Immature natural killer cell (primary cell): ENCODE results near the gene TMEM44. TPM values are rescaled to one million over a fixed set of nuclear protein-coding genes. Genes with fewer than 3 reads are reported as not detected.

Experiments used
- DNase-seq, 3 donors: peaks; one replicate each; pipeline ENCODE4 v3.0.0; 2022; ENCODE audit warnings: mixed read lengths in 1 of 3
- H3K27ac Mint-ChIP-seq, 6 donors: one replicate each; pipeline ENCODE4 v1.8.0; 2020; ENCODE audit warnings: mixed read lengths in 6 of 6, mild to moderate bottlenecking in 5 of 6, inconsistent platforms in 4 of 6, moderate library complexity in 3 of 6
- H3K27me3 Mint-ChIP-seq, 3 donors: one replicate each; pipeline ENCODE4 v1.8.0; 2020 to 2021; ENCODE audit warnings: low read depth in 3 of 3, mild to moderate bottlenecking in 3 of 3, mixed read lengths in 3 of 3, moderate library complexity in 3 of 3, inconsistent platforms in 1 of 3
- H3K36me3 Mint-ChIP-seq, 3 donors: one replicate each; pipeline ENCODE4 v1.8.0; 2020; ENCODE audit warnings: mixed read lengths in 3 of 3, inconsistent platforms in 2 of 3, mild to moderate bottlenecking in 2 of 3
- H3K4me1 Mint-ChIP-seq, 2 donors: one replicate each; pipeline ENCODE4 v1.8.0; 2020; ENCODE audit warnings: inconsistent platforms in 2 of 2, mild to moderate bottlenecking in 2 of 2, mixed read lengths in 2 of 2, moderate library complexity in 1 of 2
- H3K4me3 Mint-ChIP-seq, 5 donors: one replicate each; pipeline ENCODE4 v1.8.0; 2020; ENCODE audit warnings: mild to moderate bottlenecking in 5 of 5, mixed read lengths in 5 of 5, inconsistent platforms in 3 of 5, moderate library complexity in 3 of 5
- H3K9me3 Mint-ChIP-seq, 6 donors: one replicate each; pipeline ENCODE4 v1.8.0; 2020; ENCODE audit warnings: mild to moderate bottlenecking in 6 of 6, mixed read lengths in 6 of 6, inconsistent platforms in 4 of 6, moderate library complexity in 3 of 6
- polyA plus RNA-seq, 3 donors: library from polyadenylated mRNA; unstranded; fragments of 300-500 nt; fragmentation: Illumina TruSeq; gene quantifications; one replicate each; pipeline ENCODE4 v1.2.3, GENCODE V29; 2021

The TMEM44 gene
- polyA plus RNA-seq, 3 donors from 2014 or later = 1.4 TPM; not detected in 1

- H3K9me3 Mint-ChIP-seq = peaks cover 0 to 1% (median 0%) of the 10 kb centered on the region in 6 donors
- H3K27me3 Mint-ChIP-seq = peaks cover 0 to 3% (median 0%) of the 10 kb centered on the region in 3 donors
- H3K4me3 Mint-ChIP-seq = no peak overlapping the region
- H3K27ac Mint-ChIP-seq = peak overlapping the region in 2 of 6 donors; percentile 48 to 53
- no peak for DNase-seq
- peaks cover 0 to 4% (median 0%) of the 10 kb centered on the region in 3 donors for H3K36me3 Mint-ChIP-seq
- H3K4me1 Mint-ChIP-seq = peaks cover 0 to 1% of the 10 kb centered on the region in 2 donors
These were observed 92.8 kb downstream of the TMEM44 start for GRCh38 chr3:194540274-194540905.

GRCh38 chr3:194539498-194539897 lies 93.7 kb downstream of the TMEM44 start:
- Mint-ChIP-seq H3K4me3 (no peak overlapping the region), H3K27me3 (peaks cover 0 to 3% (median 0%) of the 10 kb centered on the region in 3 donors), H3K27ac (no peak overlapping the region), H3K36me3 (peaks cover 0 to 4% (median 0%) of the 10 kb centered on the region in 3 donors), H3K9me3 (peaks cover 0 to 2% (median under 1%) of the 10 kb centered on the region in 6 donors), H3K4me1 (peaks cover 0 to 1% of the 10 kb centered on the region in 2 donors)
- no peak for DNase-seq

- DNase-seq = no peak
- Mint-ChIP-seq H3K4me3 (no peak overlapping the region), H3K9me3 (peaks cover 0 to 8% (median 5%) of the 10 kb centered on the region in 6 donors), H3K4me1 (peaks cover 0 to 1% of the 10 kb centered on the region in 2 donors), H3K27ac (no peak overlapping the region), H3K27me3 (peaks cover 0 to 3% (median 1%) of the 10 kb centered on the region in 3 donors), H3K36me3 (peaks cover 0 to 4% (median 0%) of the 10 kb centered on the region in 3 donors)
These were observed 95.4 kb downstream of the TMEM44 start for GRCh38 chr3:194537732-194538247.

Other genes starting within 250 kb of the TMEM44 start
- under 1 TPM in 2 of 3 donors, not detected in 1; 0.20 to 0.37 TPM for gene GP5, start 234.2 kb downstream of the TMEM44 start, polyA plus RNA-seq
- 1 to 10 TPM; 5.2 to 8.5 (median 7.3) TPM for gene ATP13A3, start 146.4 kb downstream of the TMEM44 start, polyA plus RNA-seq
- 10 to 100 TPM in 2 of 3 donors, 1 to 10 TPM in 1; 3.3 to 30.7 (median 11.1) TPM for gene LSG1, start 38.8 kb upstream of the TMEM44 start, polyA plus RNA-seq
- gene FAM43A, start 52.5 kb upstream of the TMEM44 start, polyA plus RNA-seq = 10 to 100 TPM; 15.7 to 58.9 (median 28.5) TPM